ENCODE results near the gene TNFAIP8L3.

TNFAIP8L3 gene

DNA sequence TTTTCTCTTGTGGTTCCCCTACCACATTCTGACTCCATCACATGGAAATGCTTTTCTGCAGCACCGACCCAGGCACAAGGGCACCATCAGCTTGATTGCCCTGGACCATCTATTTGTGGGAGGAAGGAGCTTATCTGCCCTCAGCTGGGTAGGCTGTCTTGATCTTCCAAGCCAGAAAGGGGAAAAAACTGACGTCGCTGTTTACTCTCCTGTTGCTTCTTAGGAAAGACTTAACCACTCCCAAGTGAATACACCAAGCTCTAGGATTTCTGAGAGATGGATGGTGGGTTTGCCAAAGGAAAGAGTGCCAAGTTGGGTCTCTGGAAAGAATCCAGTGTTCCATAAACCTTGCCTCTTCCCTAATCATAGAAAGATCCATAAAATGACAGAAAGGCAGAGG is 4.0 kb downstream of the TNFAIP8L3 start:
- no peak for ATAC-seq
- TF ChIP-seq CSDC2 (CRISPR knock-in tag; IDR thresholded peaks at IDR 0.05) (no peak), ZNF8 (CRISPR knock-in tag; IDR thresholded peaks at IDR 0.05) (no peak), GLIS3 (CRISPR knock-in tag; IDR thresholded peaks at IDR 0.05) (no peak)

DNA sequence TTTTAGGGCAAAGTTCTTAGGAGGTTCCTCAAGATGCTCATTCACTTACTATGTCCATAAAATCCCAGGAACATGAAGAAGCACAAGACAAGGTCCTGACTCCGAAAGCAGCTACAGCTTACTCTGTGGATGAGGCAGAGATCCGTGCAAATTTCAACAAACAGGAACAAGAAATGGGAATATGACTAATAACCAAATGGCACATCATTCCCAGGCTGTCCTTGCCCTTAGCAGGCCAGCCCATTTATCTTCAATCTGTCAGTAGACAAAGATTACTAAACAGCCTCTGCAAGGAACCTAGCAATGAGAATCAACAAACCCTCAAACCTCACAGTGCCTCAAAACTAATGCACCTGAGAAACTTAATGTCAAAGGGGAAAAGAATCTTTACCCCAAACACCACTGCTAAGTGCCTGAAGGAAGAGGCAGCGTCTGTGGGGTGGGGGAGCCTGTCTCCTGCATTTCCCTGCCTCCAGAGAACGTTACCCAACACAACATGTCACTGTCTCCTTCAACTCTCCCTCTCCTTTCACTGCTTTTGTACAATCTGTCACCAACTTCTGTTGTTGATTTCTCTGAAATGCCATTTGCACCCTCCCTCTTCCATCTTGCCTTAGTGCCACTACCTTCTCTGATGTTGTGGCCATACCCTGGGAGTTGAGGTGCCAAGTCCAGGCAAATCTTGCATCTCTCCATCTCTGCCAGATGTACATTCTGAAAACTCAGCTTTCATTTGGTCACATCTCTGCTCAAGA is 4.8 kb downstream of the TNFAIP8L3 start:
- no peak for ATAC-seq
- TF ChIP-seq, protein P1, sequence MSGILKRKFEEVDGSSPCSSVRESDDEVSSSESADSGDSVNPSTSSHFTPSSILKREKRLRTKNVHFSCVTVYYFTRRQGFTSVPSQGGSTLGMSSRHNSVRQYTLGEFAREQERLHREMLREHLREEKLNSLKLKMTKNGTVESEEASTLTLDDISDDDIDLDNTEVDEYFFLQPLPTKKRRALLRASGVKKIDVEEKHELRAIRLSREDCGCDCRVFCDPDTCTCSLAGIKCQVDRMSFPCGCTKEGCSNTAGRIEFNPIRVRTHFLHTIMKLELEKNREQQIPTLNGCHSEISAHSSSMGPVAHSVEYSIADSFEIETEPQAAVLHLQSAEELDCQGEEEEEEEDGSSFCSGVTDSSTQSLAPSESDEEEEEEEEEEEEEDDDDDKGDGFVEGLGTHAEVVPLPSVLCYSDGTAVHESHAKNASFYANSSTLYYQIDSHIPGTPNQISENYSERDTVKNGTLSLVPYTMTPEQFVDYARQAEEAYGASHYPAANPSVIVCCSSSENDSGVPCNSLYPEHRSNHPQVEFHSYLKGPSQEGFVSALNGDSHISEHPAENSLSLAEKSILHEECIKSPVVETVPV (CRISPR knock-in tag; IDR thresholded peaks at IDR 0.05), result no peak
- TF ChIP-seq, protein P2, sequence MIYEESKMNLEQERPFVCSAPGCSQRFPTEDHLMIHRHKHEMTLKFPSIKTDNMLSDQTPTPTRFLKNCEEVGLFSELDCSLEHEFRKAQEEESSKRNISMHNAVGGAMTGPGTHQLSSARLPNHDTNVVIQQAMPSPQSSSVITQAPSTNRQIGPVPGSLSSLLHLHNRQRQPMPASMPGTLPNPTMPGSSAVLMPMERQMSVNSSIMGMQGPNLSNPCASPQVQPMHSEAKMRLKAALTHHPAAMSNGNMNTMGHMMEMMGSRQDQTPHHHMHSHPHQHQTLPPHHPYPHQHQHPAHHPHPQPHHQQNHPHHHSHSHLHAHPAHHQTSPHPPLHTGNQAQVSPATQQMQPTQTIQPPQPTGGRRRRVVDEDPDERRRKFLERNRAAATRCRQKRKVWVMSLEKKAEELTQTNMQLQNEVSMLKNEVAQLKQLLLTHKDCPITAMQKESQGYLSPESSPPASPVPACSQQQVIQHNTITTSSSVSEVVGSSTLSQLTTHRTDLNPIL (CRISPR knock-in tag; IDR thresholded peaks at IDR 0.05; ENCODE audit: low read depth), result no peak
- no peak for TF ChIP-seq ZNF565 (CRISPR knock-in tag; conservative IDR thresholded peaks at IDR 0.05; ENCODE audit: low read depth)

DNA sequence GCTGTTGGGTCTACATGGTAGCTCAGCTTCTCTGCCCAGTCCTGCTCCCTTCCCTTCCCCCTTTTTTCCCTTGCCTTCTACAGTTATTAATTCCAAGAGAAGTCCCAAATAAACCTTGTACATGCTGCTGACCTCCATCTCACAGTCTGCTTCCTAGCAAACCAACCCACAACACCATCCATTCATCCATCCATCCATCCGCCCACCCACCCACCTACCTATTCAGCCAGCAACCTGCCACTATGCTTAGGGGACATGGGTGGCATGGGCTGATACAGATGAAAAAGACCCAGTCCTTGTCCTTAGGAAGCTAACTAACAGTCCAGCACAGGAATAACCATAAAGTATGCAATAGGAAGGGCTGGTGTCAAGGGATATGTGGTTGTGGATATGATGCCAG is 5.7 kb downstream of the TNFAIP8L3 start:
- no peak for ATAC-seq
- no peak for TF ChIP-seq ISL1 (CRISPR knock-in tag; IDR thresholded peaks at IDR 0.05)

DNA sequence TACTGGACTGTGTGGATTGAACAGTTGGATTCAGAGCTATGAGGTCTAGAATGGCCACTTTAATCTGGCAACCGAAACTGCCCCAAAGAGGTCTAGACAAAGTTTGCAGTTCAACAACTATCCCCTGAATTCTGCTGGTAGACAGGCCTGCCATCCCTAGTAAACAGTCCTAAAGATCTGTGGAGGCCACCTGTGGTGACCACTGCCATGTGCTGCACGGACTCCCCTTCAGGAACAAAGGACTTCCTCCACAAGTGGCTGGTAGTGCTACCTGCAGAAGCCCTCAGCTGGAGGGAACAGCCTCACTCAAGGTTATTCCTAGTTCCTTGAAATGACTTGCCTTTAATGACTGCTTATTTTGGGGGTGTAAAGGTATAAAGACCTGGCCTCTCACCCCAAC is 6.1 kb downstream of the TNFAIP8L3 start:
- TF ChIP-seq, protein P1 (CRISPR knock-in tag; IDR thresholded peaks at IDR 0.05), result no peak
- no peak for TF ChIP-seq ZNF70 (CRISPR knock-in tag; IDR thresholded peaks at IDR 0.05)
- TF ChIP-seq, protein P3, sequence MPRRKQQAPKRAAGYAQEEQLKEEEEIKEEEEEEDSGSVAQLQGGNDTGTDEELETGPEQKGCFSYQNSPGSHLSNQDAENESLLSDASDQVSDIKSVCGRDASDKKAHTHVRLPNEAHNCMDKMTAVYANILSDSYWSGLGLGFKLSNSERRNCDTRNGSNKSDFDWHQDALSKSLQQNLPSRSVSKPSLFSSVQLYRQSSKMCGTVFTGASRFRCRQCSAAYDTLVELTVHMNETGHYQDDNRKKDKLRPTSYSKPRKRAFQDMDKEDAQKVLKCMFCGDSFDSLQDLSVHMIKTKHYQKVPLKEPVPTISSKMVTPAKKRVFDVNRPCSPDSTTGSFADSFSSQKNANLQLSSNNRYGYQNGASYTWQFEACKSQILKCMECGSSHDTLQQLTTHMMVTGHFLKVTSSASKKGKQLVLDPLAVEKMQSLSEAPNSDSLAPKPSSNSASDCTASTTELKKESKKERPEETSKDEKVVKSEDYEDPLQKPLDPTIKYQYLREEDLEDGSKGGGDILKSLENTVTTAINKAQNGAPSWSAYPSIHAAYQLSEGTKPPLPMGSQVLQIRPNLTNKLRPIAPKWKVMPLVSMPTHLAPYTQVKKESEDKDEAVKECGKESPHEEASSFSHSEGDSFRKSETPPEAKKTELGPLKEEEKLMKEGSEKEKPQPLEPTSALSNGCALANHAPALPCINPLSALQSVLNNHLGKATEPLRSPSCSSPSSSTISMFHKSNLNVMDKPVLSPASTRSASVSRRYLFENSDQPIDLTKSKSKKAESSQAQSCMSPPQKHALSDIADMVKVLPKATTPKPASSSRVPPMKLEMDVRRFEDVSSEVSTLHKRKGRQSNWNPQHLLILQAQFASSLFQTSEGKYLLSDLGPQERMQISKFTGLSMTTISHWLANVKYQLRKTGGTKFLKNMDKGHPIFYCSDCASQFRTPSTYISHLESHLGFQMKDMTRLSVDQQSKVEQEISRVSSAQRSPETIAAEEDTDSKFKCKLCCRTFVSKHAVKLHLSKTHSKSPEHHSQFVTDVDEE (CRISPR knock-in tag; IDR thresholded peaks at IDR 0.05), result no peak
- no peak for TF ChIP-seq ISL1 (CRISPR knock-in tag; IDR thresholded peaks at IDR 0.05)
- no peak for TF ChIP-seq ARNTL (CRISPR knock-in tag; IDR thresholded peaks at IDR 0.05; ENCODE audit: borderline replicate concordance, low read depth)
- no peak for TF ChIP-seq TOX (CRISPR knock-in tag; IDR thresholded peaks at IDR 0.05; ENCODE audit: borderline replicate concordance)
- no peak for TF ChIP-seq RARB (CRISPR knock-in tag; IDR thresholded peaks at IDR 0.05)
- TF ChIP-seq, protein P4, sequence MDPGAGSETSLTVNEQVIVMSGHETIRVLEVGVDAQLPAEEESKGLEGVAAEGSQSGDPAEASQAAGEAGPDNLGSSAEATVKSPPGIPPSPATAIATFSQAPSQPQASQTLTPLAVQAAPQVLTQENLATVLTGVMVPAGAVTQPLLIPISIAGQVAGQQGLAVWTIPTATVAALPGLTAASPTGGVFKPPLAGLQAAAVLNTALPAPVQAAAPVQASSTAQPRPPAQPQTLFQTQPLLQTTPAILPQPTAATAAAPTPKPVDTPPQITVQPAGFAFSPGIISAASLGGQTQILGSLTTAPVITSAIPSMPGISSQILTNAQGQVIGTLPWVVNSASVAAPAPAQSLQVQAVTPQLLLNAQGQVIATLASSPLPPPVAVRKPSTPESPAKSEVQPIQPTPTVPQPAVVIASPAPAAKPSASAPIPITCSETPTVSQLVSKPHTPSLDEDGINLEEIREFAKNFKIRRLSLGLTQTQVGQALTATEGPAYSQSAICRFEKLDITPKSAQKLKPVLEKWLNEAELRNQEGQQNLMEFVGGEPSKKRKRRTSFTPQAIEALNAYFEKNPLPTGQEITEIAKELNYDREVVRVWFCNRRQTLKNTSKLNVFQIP (CRISPR knock-in tag; IDR thresholded peaks at IDR 0.05; ENCODE audit: borderline replicate concordance, low read depth), result no peak
- no peak for TF ChIP-seq BACH2 (CRISPR knock-in tag; IDR thresholded peaks at IDR 0.05; ENCODE audit: borderline replicate concordance)
- TF ChIP-seq ZNF565 (CRISPR knock-in tag; conservative IDR thresholded peaks at IDR 0.05; ENCODE audit: low read depth), result no peak
- no peak for TF ChIP-seq ZC3H10 (CRISPR knock-in tag; IDR thresholded peaks at IDR 0.05)
- TF ChIP-seq PPARA (CRISPR knock-in tag; IDR thresholded peaks at IDR 0.05; ENCODE audit: borderline replicate concordance), result no peak
- TF ChIP-seq, protein P2 (CRISPR knock-in tag; IDR thresholded peaks at IDR 0.05; ENCODE audit: low read depth), result no peak
- TF ChIP-seq GLIS3 (CRISPR knock-in tag; IDR thresholded peaks at IDR 0.05), result no peak
- TF ChIP-seq OSR1 (CRISPR knock-in tag; IDR thresholded peaks at IDR 0.05), result no peak
- no peak for TF ChIP-seq SNAI2 (CRISPR knock-in tag; IDR thresholded peaks at IDR 0.05)
- TF ChIP-seq CSDC2 (CRISPR knock-in tag; IDR thresholded peaks at IDR 0.05), result no peak
- no peak for ATAC-seq

Measured in SK-N-SH treated with all-trans-retinoic acid at 6 μM for 48 hours (cell line).